Left cardiac atrium (tissue), 4 donors: ENCODE results near the gene FBXO42. TPM values are rescaled to one million over a fixed set of nuclear protein-coding genes. Genes with fewer than 3 reads are reported as not detected.
"Not testable (repeated sequence)": the region's sequence is repeated elsewhere in the genome, so short reads cannot be mapped to it uniquely, and the experiment has no call there.

Experiments used
- ATAC-seq, 2 donors: fragments of 200-7000 bp; cut with Tn5 transposase; one replicate each; pipeline ENCODE4 v1.9.1; 2020; ENCODE audit warnings: mild to moderate bottlenecking in 2 of 2, moderate library complexity in 2 of 2
- DNase-seq: peaks from one replicate; pipeline ENCODE4 v3.0.0-alpha.2; 2020
- intact Hi-C, 2 donors: fragments of 100-400 bp; cut with DNase I; formaldehyde crosslinking; loops; one replicate each; pipeline versions ENCODE4 v1.14.1 to v1.15.1; 2022 to 2023
- total RNA-seq, 2 donors: library from RNA; stranded (reverse); fragmentation: NEBNext Ultra II Directional; extraction: Animal tissue kit (Norgen Biotek cat#: 25700); gene quantifications; one replicate each; pipeline ENCODE4 v1.2.1, GENCODE V29; 2021
- donor health status: DM: no; HTN: yes; CAD: no.
- donor health status: DM: no; HTN: yes; CAD: no; lungs with severe emphysema.
- donor health status: DM: yes; HTN: yes; CAD: no.
- donor health status: Dilated cardiomyopathy.

The FBXO42 gene
- total RNA-seq, 2 donors from 2014 or later: 14.1 to 15.1 TPM

GRCh38 chr1:16235944-16236510 is 116.3 kb downstream of the FBXO42 start:
- peak; percentile 53 to 56 for ATAC-seq
- intact Hi-C loops: no loop called here
- DNase-seq: peak; percentile 36

GRCh38 chr1:16235347-16235746 is 116.9 kb downstream of the FBXO42 start:
- no peak for ATAC-seq
- DNase-seq: peak; percentile 3
- intact Hi-C loops: no loop called here

- DNase-seq: peak; percentile 17
- no peak for ATAC-seq
- intact Hi-C loops: no loop called here
Observed at GRCh38 chr1:16233431-16233830, 118.8 kb downstream of the FBXO42 start.

- DNase-seq: peak; percentile 2
- ATAC-seq: no peak
- intact Hi-C loops: no loop called here
Observed at GRCh38 chr1:16232316-16232710, 120.0 kb downstream of the FBXO42 start.

- DNase-seq: peak; percentile 12
- ATAC-seq: no peak
- intact Hi-C loops: no loop called here
Observed at GRCh38 chr1:16231331-16232315, 120.7 kb downstream of the FBXO42 start.

GRCh38 chr1:16230744-16231143 is 121.5 kb downstream of the FBXO42 start:
- peak; percentile 3 for DNase-seq
- ATAC-seq: no peak
- intact Hi-C loops: no loop called here

GRCh38 chr1:16229976-16230740 is 122.1 kb downstream of the FBXO42 start:
- ATAC-seq (no peak), DNase-seq (peak; percentile 14)
- intact Hi-C loops: no loop called here

GRCh38 chr1:16226490-16227179 is 125.6 kb downstream of the FBXO42 start:
- DNase-seq (peak; percentile 74), ATAC-seq (peak; percentile 85 to 92)
- intact Hi-C loops: no loop called here

- DNase-seq (no peak), ATAC-seq (no peak)
- intact Hi-C loops: no loop called here
Observed at GRCh38 chr1:16226129-16226489, 126.2 kb downstream of the FBXO42 start.

GRCh38 chr1:16224472-16224871 is 127.8 kb downstream of the FBXO42 start:
- no peak for DNase-seq
- ATAC-seq: no peak
- intact Hi-C loops: no loop called here

- ATAC-seq, DNase-seq: not testable (repeated sequence)
Observed at GRCh38 chr1:16222716-16223115, 129.6 kb downstream of the FBXO42 start.

GRCh38 chr1:16221499-16221898 is 130.8 kb downstream of the FBXO42 start:
- ATAC-seq: no peak
- intact Hi-C loops: no loop called here

More at GRCh38 chr1:16222716-16223115, 129.6 kb downstream of the FBXO42 start:
- intact Hi-C loops: not testable (repeated sequence)

GRCh38 chr1:16219968-16220500 is 132.2 kb downstream of the FBXO42 start:
- intact Hi-C loops: loop anchor here in 1 of 2 donors (10.0 kb wide), 1 partner anchor 145 kb away; the partner anchor contains the start of gene SZRD1
- DNase-seq (no peak), ATAC-seq (no peak)

More at GRCh38 chr1:16221499-16221898, 130.8 kb downstream of the FBXO42 start:
- DNase-seq: no peak

GRCh38 chr1:16218674-16219071 is 133.6 kb downstream of the FBXO42 start:
- no peak for DNase-seq
- ATAC-seq: no peak
- intact Hi-C loops: loop anchor here in 1 of 2 donors (10.0 kb wide), 1 partner anchor 146 kb away; the partner anchor contains the start of gene SZRD1

GRCh38 chr1:16218014-16218673 is 134.1 kb downstream of the FBXO42 start:
- intact Hi-C loops: loop anchor here in 1 of 2 donors (10.0 kb wide), 1 partner anchor 147 kb away; the partner anchor contains the start of gene SZRD1
- ATAC-seq (no peak), DNase-seq (no peak)

GRCh38 chr1:16217061-16217785 is 135.1 kb downstream of the FBXO42 start:
- ATAC-seq (peak; percentile 99), DNase-seq (peak; percentile 99)
- intact Hi-C loops: loop anchor here in 1 of 2 donors (10.0 kb wide), 1 partner anchor 148 kb away; the partner anchor contains the start of gene SZRD1
